NCI-H82 (cell line): Measurements from ENCODE around the gene SLC18A3.

Source experiments
- DNase-seq: peaks from one replicate; lab custom pipeline; 2025; lab: John Stamatoyannopoulos, UW

SLC18A3 gene

GRCh38 chr10:49651039-49651835 is 41.1 kb downstream of the SLC18A3 start:
- DNase-seq, result no peak

GRCh38 chr10:49651917-49652316 is 41.8 kb downstream of the SLC18A3 start:
- DNase-seq, result no peak

- DNase-seq, result no peak
Measured at GRCh38 chr10:49652421-49653272, 42.5 kb downstream of the SLC18A3 start.

DNA sequence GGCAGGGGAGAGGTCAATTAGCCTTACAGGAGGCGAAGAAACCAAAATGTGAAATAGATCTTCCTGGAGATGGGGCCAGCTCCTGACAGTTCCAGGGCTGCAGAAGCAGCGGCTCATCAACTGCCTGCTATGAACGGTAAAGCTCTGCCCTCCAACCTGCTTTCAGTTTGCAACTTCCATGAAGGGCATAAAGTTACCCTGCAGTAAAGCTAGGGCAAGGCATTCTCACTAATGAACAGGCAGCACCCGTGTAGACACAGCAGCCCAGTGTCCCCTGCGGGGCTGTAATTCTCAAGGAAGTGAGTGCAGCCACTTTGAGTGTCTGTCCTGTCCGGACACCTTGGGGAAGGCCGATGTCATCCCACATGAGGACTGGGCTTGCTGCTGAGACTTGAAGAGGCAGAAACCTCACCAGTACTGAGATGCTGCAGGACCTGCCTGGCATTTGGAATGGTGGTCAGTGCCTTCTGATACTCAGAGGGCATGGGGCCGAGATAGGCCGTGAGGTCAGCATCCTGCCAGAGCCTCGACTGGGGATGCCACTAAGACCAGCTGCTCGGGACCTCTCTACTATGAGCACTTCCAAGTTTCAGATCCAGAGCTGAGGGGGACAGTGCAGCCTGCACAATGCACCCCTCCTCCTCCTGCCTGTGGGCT is 43.3 kb downstream of the SLC18A3 start:
- no peak for DNase-seq

DNA sequence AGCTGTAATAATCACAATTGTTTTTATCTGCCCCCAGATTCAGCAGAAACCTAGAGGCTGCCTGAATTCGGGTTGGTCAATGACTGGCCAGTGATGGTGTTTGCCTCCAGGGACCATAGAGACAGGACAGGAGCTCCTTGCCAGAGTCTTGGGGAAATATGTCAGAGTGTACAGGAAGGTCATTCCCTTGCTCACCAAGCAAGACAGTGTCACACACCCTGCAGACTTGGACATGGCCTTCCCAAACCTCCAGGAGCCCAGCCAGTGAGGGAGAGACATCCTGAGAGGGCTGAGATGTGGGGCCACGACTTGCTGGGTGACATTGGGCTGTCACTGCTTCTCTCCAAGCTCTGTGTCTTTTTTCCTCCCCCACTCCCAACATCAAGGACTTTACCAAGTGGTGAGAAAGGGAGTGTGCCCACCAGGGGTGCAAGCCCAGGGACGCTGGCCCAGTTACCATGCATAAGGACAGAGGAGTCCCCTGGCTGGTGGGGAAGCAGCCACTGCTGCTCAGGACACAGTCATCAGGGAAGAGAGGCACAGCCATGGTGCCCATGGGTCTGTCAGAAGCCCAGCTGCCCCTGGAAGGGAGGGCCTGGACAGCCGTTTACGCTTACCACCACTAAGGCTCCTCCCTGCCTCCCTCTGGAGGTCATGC is 44.1 kb downstream of the SLC18A3 start:
- DNase-seq, result no peak

GRCh38 chr10:49655099-49655498 is 45.0 kb downstream of the SLC18A3 start:
- DNase-seq, result no peak

DNA sequence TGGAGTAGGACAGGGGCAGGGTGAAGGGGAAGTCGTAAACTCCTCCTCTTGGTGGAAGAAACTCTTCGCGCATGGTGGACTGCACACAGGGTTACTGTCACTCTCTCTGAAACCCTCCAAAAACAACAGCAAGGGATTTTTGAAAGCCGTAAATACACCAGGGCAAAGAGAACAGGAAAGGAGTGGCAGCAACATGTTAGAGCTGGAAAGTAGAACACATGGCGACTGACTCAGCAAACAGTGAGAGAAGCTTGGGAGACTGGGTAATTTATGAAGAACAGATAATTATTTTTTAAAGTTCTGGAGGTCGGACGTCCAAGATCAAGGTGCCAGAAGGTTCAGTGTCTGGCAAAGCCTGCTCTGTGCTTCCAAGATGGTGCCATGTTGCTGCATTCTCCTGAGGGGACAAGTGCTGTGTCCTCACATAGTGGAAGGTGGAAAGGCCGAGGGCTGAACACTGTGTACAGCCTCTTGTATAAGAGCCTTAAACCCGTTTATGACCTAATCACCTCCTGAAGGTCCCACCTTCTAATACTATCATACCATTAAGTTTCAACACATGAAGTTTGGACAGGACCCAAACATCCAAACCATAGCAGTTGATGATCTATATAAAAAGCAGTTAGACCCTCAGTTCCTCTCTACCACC is 46.9 kb downstream of the SLC18A3 start:
- no peak for DNase-seq

DNA sequence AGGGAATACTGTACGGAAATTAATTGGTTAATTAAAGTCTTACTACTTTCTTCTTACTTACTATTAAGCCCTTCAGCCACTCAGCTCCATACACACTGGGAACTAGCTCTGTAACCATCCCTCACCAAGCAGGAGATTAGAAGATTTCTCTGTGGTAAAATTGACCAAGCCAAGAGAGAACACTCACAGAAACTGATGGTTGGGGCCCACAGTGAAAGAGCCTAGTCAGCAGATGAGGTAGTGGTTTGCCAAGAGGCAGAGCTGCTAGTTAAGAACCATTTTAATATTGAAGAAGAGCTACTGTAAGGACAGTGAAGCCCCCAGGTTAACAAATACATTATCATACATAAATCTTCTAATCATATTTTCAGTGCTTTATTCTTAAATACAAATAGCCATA is 47.5 kb downstream of the SLC18A3 start:
- no peak for DNase-seq

DNA sequence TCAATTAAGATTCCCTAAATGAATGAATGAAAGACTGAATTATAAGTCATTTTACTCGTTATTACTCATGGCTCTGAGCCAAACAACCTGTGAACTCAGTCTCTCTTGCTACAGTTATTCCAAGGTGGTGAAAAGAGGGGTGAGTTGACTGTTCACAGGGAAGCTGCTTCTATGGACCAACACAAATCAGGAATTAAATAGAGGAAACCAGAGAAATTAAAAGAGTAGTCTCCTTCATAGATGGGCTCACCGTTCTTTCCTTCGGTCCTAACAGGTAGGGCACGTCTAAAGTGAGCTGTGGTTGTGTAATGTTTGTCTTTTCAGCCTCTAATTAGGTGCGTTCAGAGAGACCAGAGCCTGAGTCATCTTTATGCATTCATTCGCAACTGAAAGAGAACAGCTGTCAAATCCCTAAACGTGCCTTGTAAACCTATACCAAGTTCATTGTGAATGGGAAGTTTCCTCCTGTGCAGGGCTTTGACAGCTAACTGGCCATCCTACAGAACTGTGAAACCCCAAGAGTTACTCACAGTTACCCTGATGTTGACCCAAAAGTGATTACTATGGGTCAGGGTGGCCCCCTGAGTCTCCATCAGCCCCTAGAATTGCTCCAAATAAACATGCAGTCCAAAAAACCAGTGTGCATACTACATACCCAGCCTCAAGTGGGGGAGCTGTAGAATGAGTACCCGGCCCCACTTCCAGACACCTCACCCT is 51.2 kb downstream of the SLC18A3 start:
- no peak for DNase-seq
